Measurements from ENCODE around the gene SCUBE3. TPM values are rescaled to one million over a fixed set of nuclear protein-coding genes. Genes with fewer than 3 reads are reported as not detected.

The SCUBE3 gene
- total RNA-seq, 2 donors from 2014 or later: 75.6 to 101 TPM

GRCh38 chr6:35208419-35208818 lies 5.3 kb upstream of the SCUBE3 start:
- no peak for ATAC-seq (ENCODE audit: insufficient number of reproducible peaks, low FRiP score, low read depth)
- no peaks in the 10 kb centered on the region for H3K36me3 ChIP-seq
- H3K27me3 ChIP-seq (replicated peaks; ENCODE audit: insufficient read depth): no peaks in the 10 kb centered on the region
- H3K27ac ChIP-seq: no peak overlapping the region
- H3K4me3 ChIP-seq: no peak overlapping the region
- H3K4me1 ChIP-seq (ENCODE audit: control insufficient read depth in 1 of 2, low read depth in 2 of 2): peaks cover 0 to 12% of the 10 kb centered on the region in 2 donors
- no peak for TF ChIP-seq CTCF (IDR thresholded peaks at IDR 0.05)
- H3K9me3 ChIP-seq: no peaks in the 10 kb centered on the region
- no peak for DNase-seq (ENCODE audit: low spot score)

GRCh38 chr6:35209081-35209480 lies 4.7 kb upstream of the SCUBE3 start:
- H3K4me1 ChIP-seq (ENCODE audit: control insufficient read depth in 1 of 2, low read depth in 2 of 2): peaks cover 0 to 14% of the 10 kb centered on the region in 2 donors
- ATAC-seq (ENCODE audit: insufficient number of reproducible peaks, low FRiP score, low read depth): no peak

GRCh38 chr6:35209622-35210247 lies 4.0 kb upstream of the SCUBE3 start:
- Histone ChIP-seq H3K36me3 (no peaks in the 10 kb centered on the region), H3K27ac (no peak overlapping the region), H3K27me3 (replicated peaks; ENCODE audit: insufficient read depth) (no peaks in the 10 kb centered on the region), H3K4me1 (ENCODE audit: control insufficient read depth in 1 of 2, low read depth in 2 of 2) (peaks cover 0 to 14% of the 10 kb centered on the region in 2 donors), H3K9me3 (no peaks in the 10 kb centered on the region), H3K4me3 (no peak overlapping the region)
- ATAC-seq (ENCODE audit: insufficient number of reproducible peaks, low FRiP score, low read depth): no peak
- no peak for TF ChIP-seq CTCF (IDR thresholded peaks at IDR 0.05)
- DNase-seq (ENCODE audit: low spot score): no peak

More at GRCh38 chr6:35209081-35209480, 4.7 kb upstream of the SCUBE3 start:
- Histone ChIP-seq H3K27ac (no peak overlapping the region), H3K36me3 (no peaks in the 10 kb centered on the region), H3K27me3 (replicated peaks; ENCODE audit: insufficient read depth) (no peaks in the 10 kb centered on the region), H3K4me3 (no peak overlapping the region), H3K9me3 (no peaks in the 10 kb centered on the region)
- no peak for DNase-seq (ENCODE audit: low spot score)
- TF ChIP-seq CTCF (IDR thresholded peaks at IDR 0.05): no peak

GRCh38 chr6:35213298-35213791 lies 411 bp upstream of the SCUBE3 start:
- no peaks in the 10 kb centered on the region for H3K27me3 ChIP-seq (replicated peaks; ENCODE audit: insufficient read depth)
- no peak for TF ChIP-seq CTCF (IDR thresholded peaks at IDR 0.05)
- H3K4me1 ChIP-seq (ENCODE audit: control insufficient read depth in 1 of 2, low read depth in 2 of 2): peaks cover 5 to 36% of the 10 kb centered on the region in 2 donors
- no peaks in the 10 kb centered on the region for H3K9me3 ChIP-seq
- DNase-seq (ENCODE audit: low spot score) (no peak), ATAC-seq (ENCODE audit: insufficient number of reproducible peaks, low FRiP score, low read depth) (no peak)
- no peaks in the 10 kb centered on the region for H3K36me3 ChIP-seq
- peak overlapping the region; percentile 84 for H3K4me3 ChIP-seq
- H3K27ac ChIP-seq: peak overlapping the region; percentile 74 to 82

- no peaks in the 10 kb centered on the region for H3K27me3 ChIP-seq (replicated peaks; ENCODE audit: insufficient read depth)
- TF ChIP-seq CTCF (IDR thresholded peaks at IDR 0.05): no peak
- H3K27ac ChIP-seq: peak overlapping the region; percentile 74 to 82
- peaks cover 11 to 50% of the 10 kb centered on the region in 2 donors for H3K4me1 ChIP-seq (ENCODE audit: control insufficient read depth in 1 of 2, low read depth in 2 of 2)
- H3K9me3 ChIP-seq: no peaks in the 10 kb centered on the region
- H3K4me3 ChIP-seq: peak overlapping the region; percentile 84
- DNase-seq (ENCODE audit: low spot score) (no peak), ATAC-seq (ENCODE audit: insufficient number of reproducible peaks, low FRiP score, low read depth) (no peak)
- H3K36me3 ChIP-seq: no peaks in the 10 kb centered on the region
These were observed 1.3 kb downstream of the SCUBE3 start for GRCh38 chr6:35214869-35215664.
